Lower leg skin (tissue), 4 donors: Measurements from ENCODE around the gene AFF4. TPM values are rescaled to one million over a fixed set of nuclear protein-coding genes. Genes with fewer than 3 reads are reported as not detected.
A peak's percentile ranks its signal among the peaks of the same experiment; 100 is the strongest.
"Not testable (repeated sequence)": the region's sequence is repeated elsewhere in the genome, so short reads cannot be mapped to it uniquely, and the experiment has no call there.

Experiments used
- DNase-seq, 2 donors: peaks; one replicate each; pipeline ENCODE4 v3.0.0-alpha.2; 2019; ENCODE audit warnings: low spot score in 2 of 2
- H3K4me3 ChIP-seq: fragments of 200-600 bp; sonication (generic); 2 replicates; pipeline ENCODE4 v1.5.1; 2017; ENCODE audit warnings: mild to moderate bottlenecking, low read depth; ENCODE audit not compliant: poor library complexity, severe bottlenecking
- CTCF ChIP-seq, 3 donors: fragments of 450-650 bp; IDR thresholded peaks; one replicate each; pipeline ENCODE4 v1.5.1; 2016; ENCODE audit warnings: antibody characterized with exemption in 3 of 3, mild to moderate bottlenecking in 3 of 3, moderate library complexity in 2 of 3
- POLR2A ChIP-seq, 2 donors: fragments of 450-650 bp; IDR thresholded peaks; one replicate each; pipeline ENCODE4 v1.6.1; 2016 to 2017; ENCODE audit warnings: antibody characterized with exemption in 2 of 2, mild to moderate bottlenecking in 1 of 2, moderate library complexity in 1 of 2
- WGBS, 2 donors: methylation state at CpG; one replicate each; pipeline ENCODE4 v1.1.5; 2018; 5-methylcytosine and 5-hydroxymethylcytosine counted together
- intact Hi-C: fragments of 100-400 bp; cut with DNase I; formaldehyde crosslinking; loops from one replicate; pipeline ENCODE4 v1.15.0; 2023; ENCODE audit warnings: low total_unique reads
- total RNA-seq, 4 donors: library from RNA; depleted of rRNA; stranded (reverse); fragments of >200 nt; gene quantifications; one replicate each; pipeline ENCODE4 v1.1.0, GENCODE V29; 2016

The AFF4 gene
- total RNA-seq, 4 donors from 2014 or later = 47.9 to 79.2 (median 57.9) TPM

GRCh38 chr5:132996307-132996706 is 32.9 kb upstream of the AFF4 start:
- 49 to 51% methylated on average over 1 of the region's 1 CpG for WGBS, 2 donors
- TF ChIP-seq POLR2A (IDR thresholded peaks at IDR 0.05) = no peak
- TF ChIP-seq CTCF (IDR thresholded peaks at IDR 0.05) = no peak
- DNase-seq = peak in 1 of 2 donors; percentile 8
- intact Hi-C loops = no loop called here
- no peak overlapping the region for H3K4me3 ChIP-seq

GRCh38 chr5:132987531-132988408 is 24.3 kb upstream of the AFF4 start:
- no peak for TF ChIP-seq CTCF (IDR thresholded peaks at IDR 0.05)
- no peak for TF ChIP-seq POLR2A (IDR thresholded peaks at IDR 0.05)
- intact Hi-C loops = no loop called here
- DNase-seq = peak in 1 of 2 donors; percentile 60
- no peak overlapping the region for H3K4me3 ChIP-seq
- WGBS, 2 donors = 92 to 94% methylated on average over 28 of the region's 28 CpGs

- H3K4me3 ChIP-seq, intact Hi-C loops, DNase-seq: not testable (repeated sequence)
- whole genome bisulfite sequencing, 2 donors = 94 to 98% methylated on average over 21 to 24 of the region's 30 CpGs
Observed at GRCh38 chr5:132982971-132983370, 19.5 kb upstream of the AFF4 start.

- TF ChIP-seq CTCF (IDR thresholded peaks at IDR 0.05) = no peak
- no peak for TF ChIP-seq POLR2A (IDR thresholded peaks at IDR 0.05)
- no peak for DNase-seq
- intact Hi-C loops = no loop called here
- H3K4me3 ChIP-seq = no peak overlapping the region
- WGBS, 2 donors = 86 to 89% methylated on average over 3 of the region's 3 CpGs
Observed at GRCh38 chr5:132981288-132981687, 17.9 kb upstream of the AFF4 start.

GRCh38 chr5:132979976-132980375 is 16.5 kb upstream of the AFF4 start:
- 61 to 68% methylated on average over 2 of the region's 2 CpGs for WGBS, 2 donors
- TF ChIP-seq POLR2A (IDR thresholded peaks at IDR 0.05) (no peak), CTCF (IDR thresholded peaks at IDR 0.05) (no peak)
- no peak for DNase-seq
- intact Hi-C loops = no loop called here
- no peak overlapping the region for H3K4me3 ChIP-seq

- no peak for DNase-seq
- intact Hi-C loops = no loop called here
- WGBS, 2 donors = 79 to 80% methylated on average over 3 of the region's 3 CpGs
- H3K4me3 ChIP-seq = no peak overlapping the region
- TF ChIP-seq POLR2A (IDR thresholded peaks at IDR 0.05) (no peak), CTCF (IDR thresholded peaks at IDR 0.05) (no peak)
Observed at GRCh38 chr5:132979367-132979940, 16.0 kb upstream of the AFF4 start.
